Vagina (tissue), 2 donors: Measurements from ENCODE around the gene CUEDC2.
A peak's percentile ranks its signal among the peaks of the same experiment; 100 is the strongest.

Experiments used
- POLR2A ChIP-seq, 2 donors: fragments of 450-650 bp; IDR thresholded peaks; one replicate each; pipeline ENCODE4 v1.6.1; 2017; ENCODE audit warnings: antibody characterized with exemption in 2 of 2, mild to moderate bottlenecking in 2 of 2, moderate library complexity in 2 of 2
- POLR2AphosphoS5 ChIP-seq, 2 donors: sonication (generic); formaldehyde crosslinking; IDR thresholded peaks; one replicate each; pipeline ENCODE4 v1.9.0; 2017; ENCODE audit warnings: antibody characterized with exemption in 2 of 2, mild to moderate bottlenecking in 2 of 2, low read depth in 1 of 2; ENCODE audit not compliant: insufficient read depth in 1 of 2
- TF ChIP-seq, protein P1 (sequence below), 3 experiments: fragments of 450-650 bp in 2 of 3; fragments of 200-600 bp in 1 of 3; sonication (generic) in 1 of 3; IDR thresholded peaks; one replicate each; pipeline ENCODE4 v1.5.1; 2017 to 2019; ENCODE audit warnings: antibody characterized with exemption in 3 of 3, mild to moderate bottlenecking in 2 of 3, moderate library complexity in 2 of 3

GRCh38 chr10:102394079-102394800 is 38.1 kb downstream of the CUEDC2 start:
- TF ChIP-seq, protein P1, sequence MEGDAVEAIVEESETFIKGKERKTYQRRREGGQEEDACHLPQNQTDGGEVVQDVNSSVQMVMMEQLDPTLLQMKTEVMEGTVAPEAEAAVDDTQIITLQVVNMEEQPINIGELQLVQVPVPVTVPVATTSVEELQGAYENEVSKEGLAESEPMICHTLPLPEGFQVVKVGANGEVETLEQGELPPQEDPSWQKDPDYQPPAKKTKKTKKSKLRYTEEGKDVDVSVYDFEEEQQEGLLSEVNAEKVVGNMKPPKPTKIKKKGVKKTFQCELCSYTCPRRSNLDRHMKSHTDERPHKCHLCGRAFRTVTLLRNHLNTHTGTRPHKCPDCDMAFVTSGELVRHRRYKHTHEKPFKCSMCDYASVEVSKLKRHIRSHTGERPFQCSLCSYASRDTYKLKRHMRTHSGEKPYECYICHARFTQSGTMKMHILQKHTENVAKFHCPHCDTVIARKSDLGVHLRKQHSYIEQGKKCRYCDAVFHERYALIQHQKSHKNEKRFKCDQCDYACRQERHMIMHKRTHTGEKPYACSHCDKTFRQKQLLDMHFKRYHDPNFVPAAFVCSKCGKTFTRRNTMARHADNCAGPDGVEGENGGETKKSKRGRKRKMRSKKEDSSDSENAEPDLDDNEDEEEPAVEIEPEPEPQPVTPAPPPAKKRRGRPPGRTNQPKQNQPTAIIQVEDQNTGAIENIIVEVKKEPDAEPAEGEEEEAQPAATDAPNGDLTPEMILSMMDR (IDR thresholded peaks at IDR 0.05), result peak in 2 of 3 experiments; percentile 69 to 97
- peak; percentile 82 to 97 for TF ChIP-seq POLR2AphosphoS5 (IDR thresholded peaks at IDR 0.05; ENCODE audit: insufficient read depth in 1 of 2, low read depth in 1 of 2)
- peak; percentile 41 to 81 for TF ChIP-seq POLR2A (IDR thresholded peaks at IDR 0.05)
